Lung (tissue), 12 donors: ENCODE data around the gene TTC34. TPM values are rescaled to one million over a fixed set of nuclear protein-coding genes. Genes with fewer than 3 reads are reported as not detected.

Experiments used
- ATAC-seq: fragments of 200-7000 bp; cut with Tn5 transposase; one replicate; pipeline ENCODE4 v1.9.1; 2020; ENCODE audit warnings: moderate number of reproducible peaks; ENCODE audit not compliant: insufficient read depth, low FRiP score
- DNase-seq, 3 donors: peaks; one replicate each; pipeline ENCODE4 v3.0.0-alpha.2; 2013 to 2017
- H3K27ac ChIP-seq, 2 donors: one replicate each; pipeline ENCODE4 v1.5.1; 2013; ENCODE audit warnings: mild to moderate bottlenecking in 2 of 2, moderate library complexity in 2 of 2, control low read depth in 1 of 2, inconsistent platforms in 1 of 2, low read depth in 1 of 2, low read length in 1 of 2
- H3K27me3 ChIP-seq, 3 donors: one replicate each; pipeline ENCODE4 v1.5.1; 2013; ENCODE audit warnings: low read length in 2 of 3; ENCODE audit not compliant: control insufficient read depth in 3 of 3, insufficient read depth in 3 of 3
- H3K36me3 ChIP-seq, 4 donors: one replicate each; pipeline ENCODE4 v1.5.1; 2013; ENCODE audit warnings: low read length in 4 of 4, mild to moderate bottlenecking in 1 of 4, moderate library complexity in 1 of 4; ENCODE audit not compliant: control insufficient read depth in 4 of 4, insufficient read depth in 4 of 4
- H3K4me1 ChIP-seq, 5 donors: one replicate each; pipeline ENCODE4 v1.5.1; 2013; ENCODE audit warnings: low read length in 5 of 5, mild to moderate bottlenecking in 2 of 5, moderate library complexity in 1 of 5; ENCODE audit not compliant: control insufficient read depth in 5 of 5, insufficient read depth in 5 of 5
- H3K4me3 ChIP-seq: one replicate; pipeline ENCODE4 v1.5.1; 2013; ENCODE audit warnings: mild to moderate bottlenecking, control low read depth, moderate library complexity
- H3K9ac ChIP-seq, 2 donors: one replicate each; pipeline ENCODE4 v1.5.1; 2013; ENCODE audit warnings: low read length in 2 of 2, control low read depth in 1 of 2; ENCODE audit not compliant: insufficient read depth in 1 of 2
- H3K9me3 ChIP-seq, 4 donors: one replicate each; pipeline ENCODE4 v1.5.1; 2013; ENCODE audit warnings: low read length in 3 of 4, mild to moderate bottlenecking in 1 of 4, moderate library complexity in 1 of 4; ENCODE audit not compliant: control insufficient read depth in 4 of 4, insufficient read depth in 3 of 4
- CTCF ChIP-seq: IDR thresholded peaks from 2 replicates; pipeline ENCODE4 v1.5.1; 2012; ENCODE audit warnings: mild to moderate bottlenecking; ENCODE audit errors: control extremely low read depth, extremely low read depth
- WGBS, 2 donors: extraction: QIAGEN DNeasy Blood & Tissue Kit; methylation state at CpG; one replicate each; pipeline ENCODE4 v1.1.7; 2013; 5-methylcytosine and 5-hydroxymethylcytosine counted together
- polyA plus RNA-seq, 2 donors: library from polyadenylated mRNA; stranded (reverse); fragments of 200-250 nt; gene quantifications; one replicate each; pipeline ENCODE4 v1.2.1, GENCODE V29; 2013
- total RNA-seq, 2 donors: library from RNA; depleted of rRNA in 1 of 2; stranded (reverse); fragments of >200 nt in 1 of 2; gene quantifications; one replicate each; pipeline ENCODE4 v1.2.1, GENCODE V29; 2014 to 2021
- donor health status: control.
- donor health status: control.
- donor health status: Bipolar disorder and iron deficiency.
- donor health status: healthy.
- donor health status: DM: yes; HTN: yes; CAD: no.

The TTC34 gene
- total and polyA plus RNA-seq, 4 donors: 0.30 to 3.3 (median 0.75) TPM

- Histone ChIP-seq H3K36me3 (no peaks in the 10 kb centered on the region), H3K27ac (no peak overlapping the region), H3K4me3 (no peak overlapping the region), H3K9ac (no peak overlapping the region), H3K27me3 (peaks cover 0 to 3% (median 0%) of the 10 kb centered on the region in 3 donors), H3K4me1 (peaks cover 0 to 8% (median 0%) of the 10 kb centered on the region in 5 donors), H3K9me3 (peaks cover 0 to 21% (median 0%) of the 10 kb centered on the region in 4 donors)
- DNase-seq (no peak), ATAC-seq (no peak)
- TF ChIP-seq CTCF: no peak
Measured at GRCh38 chr1:2824999-2825398, 23.5 kb upstream of the TTC34 start.

GRCh38 chr1:2823921-2824610 is 22.6 kb upstream of the TTC34 start:
- 52 to 67% methylated on average over 22 of the region's 22 CpGs for WGBS, 2 donors
- Histone ChIP-seq H3K27ac (no peak overlapping the region), H3K9me3 (peaks cover 0 to 21% (median 0%) of the 10 kb centered on the region in 4 donors), H3K27me3 (peaks cover 0 to 3% (median 0%) of the 10 kb centered on the region in 3 donors), H3K36me3 (no peaks in the 10 kb centered on the region), H3K4me1 (peaks cover 0 to 8% (median 0%) of the 10 kb centered on the region in 5 donors), H3K4me3 (no peak overlapping the region), H3K9ac (no peak overlapping the region)
- TF ChIP-seq CTCF: no peak
- DNase-seq (no peak), ATAC-seq (no peak)

- Histone ChIP-seq H3K9me3 (peaks cover 0 to 15% (median 0%) of the 10 kb centered on the region in 4 donors), H3K27me3 (peaks cover 0 to 3% (median 0%) of the 10 kb centered on the region in 3 donors), H3K9ac (no peak overlapping the region), H3K4me1 (peaks cover 0 to 8% (median 0%) of the 10 kb centered on the region in 5 donors), H3K36me3 (no peaks in the 10 kb centered on the region), H3K27ac (no peak overlapping the region), H3K4me3 (no peak overlapping the region)
- ATAC-seq: no peak
- TF ChIP-seq CTCF: no peak
- 89 to 92% methylated on average over 12 of the region's 12 CpGs for WGBS, 2 donors
- no peak for DNase-seq
Measured at GRCh38 chr1:2822621-2823145, 21.2 kb upstream of the TTC34 start.
